BLaER1 treated with 17β-estradiol and CSF1 and Interleukin-3, amounts not matched to agents 10 nM and 100 nM (cell line): Measurements from ENCODE around the gene TBC1D23.
"Not testable (repeated sequence)": the region's sequence is repeated elsewhere in the genome, so short reads cannot be mapped to it uniquely, and the experiment has no call there.

Experiments used
- H3K27ac ChIP-seq, 11 experiments: shearing (Covaris generic); formaldehyde crosslinking; 2 replicates each; pipeline ENCODE4 v1.8.1; 2022
- H3K27me3 ChIP-seq, 11 experiments: shearing (Covaris generic); formaldehyde crosslinking; 2 replicates each; pipeline ENCODE4 v1.8.1; 2022
- H3K36me3 ChIP-seq, 11 experiments: shearing (Covaris generic); formaldehyde crosslinking; 2 replicates each; pipeline ENCODE4 v1.8.1; 2022
- H3K4me1 ChIP-seq, 10 experiments: shearing (Covaris generic); formaldehyde crosslinking; 2 replicates each; pipeline ENCODE4 v1.8.1; 2022
- H3K4me2 ChIP-seq, 11 experiments: shearing (Covaris generic); formaldehyde crosslinking; 2 replicates each; pipeline ENCODE4 v1.8.1; 2022
- H3K4me3 ChIP-seq, 10 experiments: shearing (Covaris generic); formaldehyde crosslinking; 2 replicates each; pipeline ENCODE4 v1.8.1; 2022
- H3K9ac ChIP-seq, 11 experiments: shearing (Covaris generic); formaldehyde crosslinking; 2 replicates each; pipeline ENCODE4 v1.8.1; 2022
- H3K9me3 ChIP-seq, 11 experiments: shearing (Covaris generic); formaldehyde crosslinking; replicated peaks in 1 of 11; 2 replicates each; pipeline ENCODE4 v1.8.1; 2022
- H4K20me1 ChIP-seq, 11 experiments: shearing (Covaris generic); formaldehyde crosslinking; 2 replicates each; pipeline ENCODE4 v1.8.1; 2022
- Cebpa-rat ChIP-seq, 11 experiments: shearing (Covaris generic); IDR thresholded peaks; 2 replicates each; pipeline ENCODE4 v1.8.1; 2022

Gene TBC1D23

GRCh38 chr3:100310355-100310965 is 49.7 kb downstream of the TBC1D23 start:
- no peaks in the 10 kb centered on the region for H3K27me3 ChIP-seq
- no peaks in the 10 kb centered on the region for H4K20me1 ChIP-seq
- H3K4me3 ChIP-seq: no peak overlapping the region
- no peak overlapping the region for H3K4me2 ChIP-seq
- no peaks in the 10 kb centered on the region for H3K4me1 ChIP-seq
- H3K36me3 ChIP-seq: peaks cover 17 to 92% (median 38%) of the 10 kb centered on the region in 11 experiments; a peak in 21 of 22 replicates
- H3K9me3 ChIP-seq: no peaks in the 10 kb centered on the region
- no peak overlapping the region for H3K9ac ChIP-seq
- H3K27ac ChIP-seq: no peak overlapping the region
- no peak for TF ChIP-seq Cebpa-rat (IDR thresholded peaks at IDR 0.05)

DNA sequence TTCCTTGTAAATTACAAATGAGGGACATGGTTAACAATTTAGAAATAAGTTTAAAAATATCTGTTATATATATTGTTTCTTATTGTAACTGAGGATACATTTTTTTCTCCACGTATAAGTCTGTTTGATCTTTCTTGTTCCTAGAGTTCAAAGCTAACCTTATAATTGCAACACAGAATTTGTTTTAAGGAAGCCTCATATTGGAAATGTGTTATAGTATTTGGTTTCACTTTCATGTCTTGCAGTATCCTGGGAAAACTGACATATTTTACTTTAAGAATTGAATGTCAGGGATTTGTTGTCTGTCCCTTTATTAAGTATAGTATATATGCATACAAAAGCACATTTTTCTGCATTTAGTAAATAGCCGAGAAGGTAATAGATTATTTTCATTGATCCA is 50.2 kb downstream of the TBC1D23 start:
- H4K20me1 ChIP-seq: no peaks in the 10 kb centered on the region

DNA sequence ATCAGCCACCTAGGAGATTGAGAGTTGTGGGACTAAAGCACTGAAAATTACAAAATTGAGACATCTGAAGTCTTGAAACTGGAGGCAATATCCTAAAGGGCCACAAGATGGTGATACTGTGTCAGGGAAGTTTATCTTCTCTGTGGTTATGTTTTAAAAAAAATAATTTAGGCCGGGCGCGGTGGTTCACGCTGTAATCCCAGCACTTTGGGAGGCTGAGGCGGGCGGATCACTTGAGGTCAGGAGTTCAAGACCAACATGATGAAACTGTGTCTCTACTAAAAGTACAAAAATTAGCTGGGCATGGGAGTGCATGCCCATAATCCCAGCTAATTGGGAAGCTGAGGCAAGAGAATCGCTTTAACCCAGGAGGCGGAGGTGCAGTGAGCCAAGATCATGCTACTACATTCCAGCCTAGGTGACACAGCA is 55.9 kb downstream of the TBC1D23 start:
- no peak for TF ChIP-seq Cebpa-rat (IDR thresholded peaks at IDR 0.05)
- H4K20me1 ChIP-seq: no peaks in the 10 kb centered on the region
- no peak overlapping the region for H3K27ac ChIP-seq
- H3K4me3 ChIP-seq: no peak overlapping the region
- H3K9me3 ChIP-seq: no peaks in the 10 kb centered on the region
- no peaks in the 10 kb centered on the region for H3K27me3 ChIP-seq
- peaks cover 0 to 4% (median 0%) of the 10 kb centered on the region in 10 experiments; a peak in 2 of 20 replicates for H3K4me1 ChIP-seq
- H3K4me2 ChIP-seq: peak overlapping the region in 1 of 11 experiments; percentile 18; a peak in 1 of 22 replicates
- H3K9ac ChIP-seq: peak overlapping the region in 2 of 11 experiments; percentile 23 to 34; a peak in 3 of 22 replicates
- H3K36me3 ChIP-seq: peaks cover 26 to 73% (median 32%) of the 10 kb centered on the region in 11 experiments; a peak in 21 of 22 replicates

More for the DNA sequence above, 50.2 kb downstream of the TBC1D23 start:
- H3K27ac ChIP-seq: no peak overlapping the region
- no peaks in the 10 kb centered on the region for H3K4me1 ChIP-seq
- TF ChIP-seq Cebpa-rat (IDR thresholded peaks at IDR 0.05): no peak
- no peaks in the 10 kb centered on the region for H3K9me3 ChIP-seq
- H3K4me3 ChIP-seq: no peak overlapping the region
- H3K9ac ChIP-seq: no peak overlapping the region
- H3K27me3 ChIP-seq: no peaks in the 10 kb centered on the region
- H3K36me3 ChIP-seq: peaks cover 21 to 92% (median 40%) of the 10 kb centered on the region in 11 experiments; a peak in 21 of 22 replicates
- H3K4me2 ChIP-seq: no peak overlapping the region

GRCh38 chr3:100317912-100318311 is 57.1 kb downstream of the TBC1D23 start:
- Histone ChIP-seq H3K4me1 (peaks cover 0 to 4% (median 0%) of the 10 kb centered on the region in 10 experiments; a peak in 2 of 20 replicates), H4K20me1 (no peaks in the 10 kb centered on the region), H3K36me3 (peaks cover 26 to 69% (median 31%) of the 10 kb centered on the region in 11 experiments; a peak in 21 of 22 replicates), H3K4me2 (no peak overlapping the region), H3K27ac (no peak overlapping the region), H3K27me3 (no peaks in the 10 kb centered on the region), H3K4me3 (no peak overlapping the region), H3K9me3 (no peaks in the 10 kb centered on the region), H3K9ac (no peak overlapping the region)
- TF ChIP-seq Cebpa-rat (IDR thresholded peaks at IDR 0.05): no peak

DNA sequence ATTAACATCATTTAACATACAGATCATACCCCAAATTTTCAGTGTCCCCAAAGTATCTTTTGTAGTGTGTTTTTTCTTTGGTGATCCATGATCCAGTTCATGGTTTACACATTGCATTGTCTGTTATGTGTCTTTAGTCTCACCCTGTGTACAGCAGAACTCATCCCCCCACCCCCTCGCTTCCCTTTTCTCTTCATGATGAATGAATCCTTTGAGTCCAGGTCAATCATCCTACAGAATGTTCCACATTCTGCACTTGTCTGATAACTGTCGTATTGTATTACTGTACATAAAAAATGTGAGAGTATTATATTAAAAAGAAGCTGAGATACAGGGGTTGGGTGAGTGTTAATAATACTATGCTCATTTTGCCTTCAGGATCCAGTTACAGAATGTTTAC is 59.2 kb downstream of the TBC1D23 start:
- no peak overlapping the region for H3K4me3 ChIP-seq
- H3K4me1 ChIP-seq: peaks cover 0 to 4% (median 0%) of the 10 kb centered on the region in 10 experiments; a peak in 2 of 20 replicates
- H3K4me2 ChIP-seq: no peak overlapping the region
- no peak overlapping the region for H3K27ac ChIP-seq
- no peaks in the 10 kb centered on the region for H4K20me1 ChIP-seq
- H3K9ac ChIP-seq: no peak overlapping the region
- H3K9me3 ChIP-seq: no peaks in the 10 kb centered on the region
- peaks cover 27 to 74% (median 40%) of the 10 kb centered on the region in 11 experiments; a peak in 21 of 22 replicates for H3K36me3 ChIP-seq
- TF ChIP-seq Cebpa-rat (IDR thresholded peaks at IDR 0.05): no peak
- no peaks in the 10 kb centered on the region for H3K27me3 ChIP-seq

- H3K27me3 ChIP-seq: no peaks in the 10 kb centered on the region
- peaks cover 0 to 17% (median 6%) of the 10 kb centered on the region in 11 experiments; a peak in 9 of 22 replicates for H3K9me3 ChIP-seq
- no peaks in the 10 kb centered on the region for H4K20me1 ChIP-seq
- H3K36me3 ChIP-seq: peaks cover 39 to 80% (median 50%) of the 10 kb centered on the region in 11 experiments
- no peak for TF ChIP-seq Cebpa-rat (IDR thresholded peaks at IDR 0.05)
- H3K4me2 ChIP-seq: no peak overlapping the region
- H3K9ac ChIP-seq: no peak overlapping the region
- no peak overlapping the region for H3K27ac ChIP-seq
- H3K4me1 ChIP-seq: no peaks in the 10 kb centered on the region
- no peak overlapping the region for H3K4me3 ChIP-seq
These were observed 63.3 kb downstream of the TBC1D23 start for GRCh38 chr3:100324044-100324443.

DNA sequence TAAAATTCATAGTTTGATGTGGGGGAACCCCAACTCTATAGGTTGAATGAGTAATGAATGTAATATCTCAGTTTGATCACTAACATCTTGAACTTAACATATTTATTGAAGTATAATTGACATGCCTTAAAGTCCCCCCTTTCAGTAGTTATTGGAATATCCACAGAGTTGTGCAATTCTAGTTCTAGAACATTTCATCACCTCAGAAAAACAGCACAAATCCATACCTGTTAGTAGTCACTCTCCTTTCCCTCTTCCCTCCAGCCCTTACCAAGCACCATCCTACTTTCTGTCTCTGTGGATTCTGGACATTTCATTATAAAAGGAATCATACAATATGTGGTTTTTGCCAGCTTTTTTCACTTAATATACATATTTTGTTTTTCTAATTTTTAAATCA is 65.0 kb downstream of the TBC1D23 start:
- no peaks in the 10 kb centered on the region for H3K4me1 ChIP-seq
- no peaks in the 10 kb centered on the region for H3K27me3 ChIP-seq
- no peak overlapping the region for H3K9ac ChIP-seq
- H3K4me2 ChIP-seq: no peak overlapping the region
- peaks cover 29 to 64% (median 40%) of the 10 kb centered on the region in 11 experiments for H3K36me3 ChIP-seq
- no peak for TF ChIP-seq Cebpa-rat (IDR thresholded peaks at IDR 0.05)
- peaks cover 0 to 17% (median 6%) of the 10 kb centered on the region in 11 experiments; a peak in 10 of 22 replicates for H3K9me3 ChIP-seq
- no peak overlapping the region for H3K4me3 ChIP-seq
- H4K20me1 ChIP-seq: no peaks in the 10 kb centered on the region
- H3K27ac ChIP-seq: no peak overlapping the region

DNA sequence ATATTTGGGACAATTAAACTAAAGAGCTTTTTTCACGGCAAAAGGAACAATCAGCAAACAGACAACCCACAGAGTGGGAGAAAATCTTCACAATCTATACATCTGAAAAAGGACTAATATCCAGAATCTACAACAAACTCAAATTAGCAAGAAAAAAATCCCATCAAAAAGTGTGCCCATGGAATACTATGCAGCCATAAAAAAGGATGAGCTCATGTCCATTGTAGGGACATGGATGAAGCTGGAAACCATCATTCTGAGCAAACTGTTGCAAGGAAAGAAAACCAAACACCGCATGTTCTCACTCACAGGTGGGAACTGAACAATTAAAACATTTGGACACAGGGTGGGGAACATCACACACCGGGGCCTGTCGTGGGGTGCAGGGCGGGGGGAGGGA is 66.6 kb downstream of the TBC1D23 start:
- Histone ChIP-seq H3K9me3 (peaks cover 0 to 17% (median 6%) of the 10 kb centered on the region in 11 experiments; a peak in 10 of 22 replicates), H3K36me3 (peaks cover 22 to 52% (median 33%) of the 10 kb centered on the region in 11 experiments; a peak in 21 of 22 replicates)
- H3K4me3 ChIP-seq, H3K27ac ChIP-seq, H4K20me1 ChIP-seq, H3K27me3 ChIP-seq, H3K4me1 ChIP-seq, H3K9ac ChIP-seq, H3K4me2 ChIP-seq: not testable (repeated sequence)

- H3K9ac ChIP-seq: no peak overlapping the region
These were observed 69.2 kb downstream of the TBC1D23 start for GRCh38 chr3:100329800-100330489.

More at GRCh38 chr3:100329800-100330489, 69.2 kb downstream of the TBC1D23 start:
- Histone ChIP-seq H3K27me3 (no peaks in the 10 kb centered on the region), H3K9me3 (peaks cover 0 to 17% (median 6%) of the 10 kb centered on the region in 11 experiments; a peak in 10 of 22 replicates), H3K4me2 (no peak overlapping the region), H3K36me3 (peaks cover 12 to 28% (median 25%) of the 10 kb centered on the region in 11 experiments; a peak in 19 of 22 replicates), H4K20me1 (no peaks in the 10 kb centered on the region), H3K27ac (no peak overlapping the region), H3K4me1 (peaks cover 8 to 18% (median 10%) of the 10 kb centered on the region in 10 experiments), H3K4me3 (no peak overlapping the region)
- TF ChIP-seq Cebpa-rat (IDR thresholded peaks at IDR 0.05): no peak
